ENCODE measurements around the gene ATG12. TPM values are rescaled to one million over a fixed set of nuclear protein-coding genes. Genes with fewer than 3 reads are reported as not detected.

The ATG12 gene
- total and polyA plus RNA-seq, 2 of the 13 experiments (the other 11 are each of a cell fraction or from before 2014, with no cell fraction given): 46.4 to 58.1 TPM

DNA sequence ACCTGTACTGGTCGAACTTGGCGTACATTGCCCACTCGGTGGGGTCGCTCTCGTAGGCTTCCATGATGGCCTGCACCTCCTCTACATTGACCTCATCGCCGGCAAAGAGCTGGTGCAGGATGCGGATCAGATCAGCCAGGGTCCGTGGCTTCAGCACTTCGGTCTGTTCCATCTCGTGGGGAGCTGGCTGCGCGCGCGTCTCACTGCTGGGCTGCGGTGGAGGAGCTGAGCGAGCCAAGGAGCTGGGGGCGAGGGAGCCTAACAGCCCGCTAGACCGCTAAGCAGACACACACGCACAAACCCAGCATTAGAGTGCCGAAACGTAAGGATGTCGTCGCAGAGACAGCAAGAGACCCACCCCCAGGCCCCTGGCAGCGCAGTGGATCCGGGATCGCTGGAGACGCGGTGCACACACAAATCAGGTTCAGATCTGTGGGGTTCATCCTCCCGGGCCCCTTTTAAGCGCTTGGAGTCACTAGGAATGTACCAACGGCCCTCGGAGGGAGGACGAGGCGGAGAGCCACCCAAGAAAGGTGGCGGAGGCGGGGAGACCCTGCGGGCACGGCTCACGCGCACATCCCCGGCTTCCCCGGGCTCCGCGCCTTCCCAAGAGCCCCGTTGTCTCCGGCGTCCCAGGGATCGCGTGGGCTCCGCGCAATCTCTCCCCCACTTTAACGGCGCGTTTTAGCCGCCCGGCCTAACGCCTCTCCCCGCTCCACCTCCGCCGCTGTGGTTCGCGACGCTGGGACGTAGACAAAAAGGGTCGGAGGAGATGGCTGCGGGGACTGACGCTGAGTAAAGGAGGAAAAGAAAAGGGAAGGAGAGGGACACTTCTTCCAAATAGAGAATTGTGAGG is 24.9 kb downstream of the ATG12 start, which contains the start of gene CDO1 (continued):
- TF ChIP-seq, protein P1, sequence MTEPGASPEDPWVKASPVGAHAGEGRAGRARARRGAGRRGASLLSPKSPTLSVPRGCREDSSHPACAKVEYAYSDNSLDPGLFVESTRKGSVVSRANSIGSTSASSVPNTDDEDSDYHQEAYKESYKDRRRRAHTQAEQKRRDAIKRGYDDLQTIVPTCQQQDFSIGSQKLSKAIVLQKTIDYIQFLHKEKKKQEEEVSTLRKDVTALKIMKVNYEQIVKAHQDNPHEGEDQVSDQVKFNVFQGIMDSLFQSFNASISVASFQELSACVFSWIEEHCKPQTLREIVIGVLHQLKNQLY (CRISPR knock-in tag; IDR thresholded peaks at IDR 0.05): no peak
- TF ChIP-seq SPEN (CRISPR knock-in tag; IDR thresholded peaks at IDR 0.05; ENCODE audit: low read depth) (no peak), ZFP36L1 (CRISPR knock-in tag; IDR thresholded peaks at IDR 0.05) (no peak), ZNF737 (CRISPR knock-in tag; IDR thresholded peaks at IDR 0.05; ENCODE audit: borderline replicate concordance) (no peak), ZNF777 (CRISPR knock-in tag; IDR thresholded peaks at IDR 0.05) (peak; percentile 68), ZSCAN9 (CRISPR knock-in tag; IDR thresholded peaks at IDR 0.05; ENCODE audit: borderline replicate concordance) (no peak), ZNF180 (CRISPR knock-in tag; IDR thresholded peaks at IDR 0.05; ENCODE audit: borderline replicate concordance, low read depth) (no peak), FOXA1 (IDR thresholded peaks at IDR 0.05) (no peak), FOXA1 (CRISPR knock-in tag; IDR thresholded peaks at IDR 0.05) (no peak), ADNP (CRISPR knock-in tag; IDR thresholded peaks at IDR 0.05) (no peak), RFX1 (IDR thresholded peaks at IDR 0.05) (no peak), ZNF496 (CRISPR knock-in tag; IDR thresholded peaks at IDR 0.05; ENCODE audit: insufficient replicate concordance) (no peak), ZNF564 (CRISPR knock-in tag; IDR thresholded peaks at IDR 0.05) (no peak), ZNF138 (CRISPR knock-in tag; IDR thresholded peaks at IDR 0.05; ENCODE audit: low read depth) (no peak; the same call in 1 of the 2 replicates), ZNF891 (CRISPR knock-in tag; IDR thresholded peaks at IDR 0.05) (no peak; the same call in none of the 2 replicates), ZNF124 (CRISPR knock-in tag; IDR thresholded peaks at IDR 0.05) (no peak), GABPB1 (CRISPR knock-in tag; IDR thresholded peaks at IDR 0.05) (no peak; the same call in 1 of the 2 replicates), U2AF1 (optimal IDR thresholded peaks at IDR 0.05; ENCODE audit: low read depth, low read length) (peak; percentile 40), NONO (IDR thresholded peaks at IDR 0.05) (no peak), NONO (CRISPR knock-in tag; conservative IDR thresholded peaks at IDR 0.05) (no peak), ZNF17 (CRISPR knock-in tag; IDR thresholded peaks at IDR 0.05) (no peak), ZNF326 (CRISPR knock-in tag; IDR thresholded peaks at IDR 0.05; ENCODE audit: borderline replicate concordance) (no peak), TBL1XR1 (IDR thresholded peaks at IDR 0.05; ENCODE audit: borderline replicate concordance, low read length, partially characterized antibody) (no peak), ZBTB42 (CRISPR knock-in tag; IDR thresholded peaks at IDR 0.05) (no peak), ZBTB8A (CRISPR knock-in tag; IDR thresholded peaks at IDR 0.05; ENCODE audit: borderline replicate concordance, low read depth) (no peak), ZNF256 (CRISPR knock-in tag; conservative IDR thresholded peaks at IDR 0.05) (no peak), ZBTB38 (CRISPR knock-in tag; IDR thresholded peaks at IDR 0.05) (no peak)
- TF ChIP-seq, protein P2, sequence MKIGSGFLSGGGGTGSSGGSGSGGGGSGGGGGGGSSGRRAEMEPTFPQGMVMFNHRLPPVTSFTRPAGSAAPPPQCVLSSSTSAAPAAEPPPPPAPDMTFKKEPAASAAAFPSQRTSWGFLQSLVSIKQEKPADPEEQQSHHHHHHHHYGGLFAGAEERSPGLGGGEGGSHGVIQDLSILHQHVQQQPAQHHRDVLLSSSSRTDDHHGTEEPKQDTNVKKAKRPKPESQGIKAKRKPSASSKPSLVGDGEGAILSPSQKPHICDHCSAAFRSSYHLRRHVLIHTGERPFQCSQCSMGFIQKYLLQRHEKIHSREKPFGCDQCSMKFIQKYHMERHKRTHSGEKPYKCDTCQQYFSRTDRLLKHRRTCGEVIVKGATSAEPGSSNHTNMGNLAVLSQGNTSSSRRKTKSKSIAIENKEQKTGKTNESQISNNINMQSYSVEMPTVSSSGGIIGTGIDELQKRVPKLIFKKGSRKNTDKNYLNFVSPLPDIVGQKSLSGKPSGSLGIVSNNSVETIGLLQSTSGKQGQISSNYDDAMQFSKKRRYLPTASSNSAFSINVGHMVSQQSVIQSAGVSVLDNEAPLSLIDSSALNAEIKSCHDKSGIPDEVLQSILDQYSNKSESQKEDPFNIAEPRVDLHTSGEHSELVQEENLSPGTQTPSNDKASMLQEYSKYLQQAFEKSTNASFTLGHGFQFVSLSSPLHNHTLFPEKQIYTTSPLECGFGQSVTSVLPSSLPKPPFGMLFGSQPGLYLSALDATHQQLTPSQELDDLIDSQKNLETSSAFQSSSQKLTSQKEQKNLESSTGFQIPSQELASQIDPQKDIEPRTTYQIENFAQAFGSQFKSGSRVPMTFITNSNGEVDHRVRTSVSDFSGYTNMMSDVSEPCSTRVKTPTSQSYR (CRISPR knock-in tag; IDR thresholded peaks at IDR 0.05; ENCODE audit: borderline replicate concordance): no peak
- TF ChIP-seq, protein P3, sequence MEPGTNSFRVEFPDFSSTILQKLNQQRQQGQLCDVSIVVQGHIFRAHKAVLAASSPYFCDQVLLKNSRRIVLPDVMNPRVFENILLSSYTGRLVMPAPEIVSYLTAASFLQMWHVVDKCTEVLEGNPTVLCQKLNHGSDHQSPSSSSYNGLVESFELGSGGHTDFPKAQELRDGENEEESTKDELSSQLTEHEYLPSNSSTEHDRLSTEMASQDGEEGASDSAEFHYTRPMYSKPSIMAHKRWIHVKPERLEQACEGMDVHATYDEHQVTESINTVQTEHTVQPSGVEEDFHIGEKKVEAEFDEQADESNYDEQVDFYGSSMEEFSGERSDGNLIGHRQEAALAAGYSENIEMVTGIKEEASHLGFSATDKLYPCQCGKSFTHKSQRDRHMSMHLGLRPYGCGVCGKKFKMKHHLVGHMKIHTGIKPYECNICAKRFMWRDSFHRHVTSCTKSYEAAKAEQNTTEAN (CRISPR knock-in tag; conservative IDR thresholded peaks at IDR 0.05): no peak

Measured in HepG2 (cell line).